MM.1S (cell line): Measurements from ENCODE around the gene BMP7.

ENCODE experiments used
- DNase-seq: peaks from one replicate; pipeline ENCODE4 v3.0.0-alpha.2; 2015
- H2AFZ ChIP-seq: fragments of 300-600 bp; sonication (generic); 2 replicates; pipeline ENCODE4 v1.6.0; 2016; ENCODE audit warnings: antibody characterized with exemption, low read length
- H3F3A ChIP-seq: fragments of 300-600 bp; sonication (generic); 2 replicates; pipeline ENCODE4 v1.6.1; 2016; ENCODE audit warnings: mild to moderate bottlenecking, antibody characterized with exemption, low read length, moderate library complexity, mixed read lengths; ENCODE audit not compliant: insufficient read depth
- H3K27ac ChIP-seq: fragments of 300-600 bp; sonication (generic); 2 replicates; pipeline ENCODE4 v1.5.1; 2016; ENCODE audit warnings: mild to moderate bottlenecking, low read length
- H3K27me3 ChIP-seq: fragments of 300-600 bp; sonication (generic); replicated peaks from 2 replicates; pipeline ENCODE4 v1.6.0; 2016; ENCODE audit warnings: low read length; ENCODE audit not compliant: insufficient read depth
- H3K36me3 ChIP-seq: fragments of 300-600 bp; sonication (generic); replicated peaks from 2 replicates; pipeline ENCODE4 v1.6.1; 2016; ENCODE audit warnings: mild to moderate bottlenecking, low read length, mixed read lengths; ENCODE audit not compliant: insufficient read depth
- H3K4me1 ChIP-seq: fragments of 300-600 bp; sonication (generic); 2 replicates; pipeline ENCODE4 v1.6.1; 2016; ENCODE audit warnings: low read length, mixed read lengths
- H3K4me2 ChIP-seq: fragments of 300-600 bp; sonication (generic); 2 replicates; pipeline ENCODE4 v1.6.0; 2016; ENCODE audit warnings: low read depth, low read length
- H3K4me3 ChIP-seq: fragments of 300-600 bp; sonication (generic); 2 replicates; pipeline ENCODE4 v1.5.1; 2016; ENCODE audit warnings: low read length, mixed read lengths
- H3K79me2 ChIP-seq: fragments of 300-600 bp; sonication (generic); 2 replicates; pipeline ENCODE4 v1.6.1; 2016; ENCODE audit warnings: mixed run types, low read length, mixed read lengths
- H3K9ac ChIP-seq: fragments of 300-600 bp; sonication (generic); 2 replicates; pipeline ENCODE4 v1.6.1; 2016; ENCODE audit warnings: low read length, mixed read lengths
- H3K9me2 ChIP-seq: fragments of 300-600 bp; sonication (generic); replicated peaks from 2 replicates; pipeline ENCODE4 v1.6.1; 2016; ENCODE audit warnings: mild to moderate bottlenecking, low read length, mixed read lengths; ENCODE audit not compliant: insufficient read depth
- H3K9me3 ChIP-seq: fragments of 300-600 bp; sonication (generic); replicated peaks from 2 replicates; pipeline ENCODE4 v1.6.1; 2016; ENCODE audit warnings: mild to moderate bottlenecking, low read length, mixed read lengths; ENCODE audit not compliant: insufficient read depth
- H4K20me1 ChIP-seq: fragments of 300-600 bp; sonication (generic); 2 replicates; pipeline ENCODE4 v1.6.1; 2016; ENCODE audit warnings: mild to moderate bottlenecking, low read length, moderate library complexity, mixed read lengths; ENCODE audit not compliant: insufficient read depth
- CTCF ChIP-seq: fragments of 300-600 bp; sonication (generic); IDR thresholded peaks from 2 replicates; pipeline ENCODE4 v1.5.1; 2016; ENCODE audit warnings: antibody characterized with exemption, low read length, mixed read lengths
- EZH2 ChIP-seq: fragments of 300-600 bp; sonication (generic); optimal IDR thresholded peaks from 2 replicates; pipeline ENCODE3; 2017; ENCODE audit warnings: low read depth, mild to moderate bottlenecking, antibody characterized with exemption, low read length, mixed read lengths
- EZH2phosphoT487 ChIP-seq: fragments of 300-600 bp; sonication (generic); IDR thresholded peaks from 2 replicates; pipeline ENCODE4 v1.6.1; 2018; ENCODE audit warnings: antibody characterized with exemption, low read length

BMP7 gene

GRCh38 chr20:57236813-57237584, 29.4 kb downstream of the BMP7 start:
- Histone ChIP-seq H3K36me3 (no peaks in the 10 kb centered on the region), H4K20me1 (no peaks in the 10 kb centered on the region), H3K9ac (no peak overlapping the region), H3K79me2 (no peaks in the 10 kb centered on the region), H3K9me2 (no peaks in the 10 kb centered on the region), H3K4me2 (no peak overlapping the region), H2AFZ (no peak overlapping the region), H3K4me1 (no peaks in the 10 kb centered on the region), H3K27ac (no peak overlapping the region), H3K4me3 (no peak overlapping the region), H3F3A (no peaks in the 10 kb centered on the region), H3K9me3 (no peaks in the 10 kb centered on the region), H3K27me3 (peaks cover 35% of the 10 kb centered on the region)
- no peak for DNase-seq
- TF ChIP-seq EZH2phosphoT487, result no peak
- no peak for TF ChIP-seq CTCF
- TF ChIP-seq EZH2, result no peak

GRCh38 chr20:57234556-57235251, 31.7 kb downstream of the BMP7 start:
- Histone ChIP-seq H3K9me2 (no peaks in the 10 kb centered on the region), H3K9me3 (no peaks in the 10 kb centered on the region), H2AFZ (no peak overlapping the region), H3K9ac (no peak overlapping the region), H3K36me3 (no peaks in the 10 kb centered on the region), H3K4me1 (no peaks in the 10 kb centered on the region), H3K4me3 (no peak overlapping the region), H3K27ac (no peak overlapping the region), H4K20me1 (no peaks in the 10 kb centered on the region), H3K4me2 (no peak overlapping the region), H3K27me3 (peaks cover 35% of the 10 kb centered on the region), H3K79me2 (no peaks in the 10 kb centered on the region), H3F3A (no peaks in the 10 kb centered on the region)
- no peak for DNase-seq
- no peak for TF ChIP-seq EZH2phosphoT487
- TF ChIP-seq EZH2, result no peak
- no peak for TF ChIP-seq CTCF

GRCh38 chr20:57231951-57232428, 34.5 kb downstream of the BMP7 start:
- H4K20me1 ChIP-seq, result no peaks in the 10 kb centered on the region
- H3K4me3 ChIP-seq, result no peak overlapping the region
- no peak overlapping the region for H2AFZ ChIP-seq
- no peak overlapping the region for H3K9ac ChIP-seq
- no peaks in the 10 kb centered on the region for H3K79me2 ChIP-seq
- no peak overlapping the region for H3K27ac ChIP-seq
- DNase-seq, result no peak
- no peaks in the 10 kb centered on the region for H3F3A ChIP-seq
- TF ChIP-seq CTCF, result no peak
- TF ChIP-seq EZH2, result no peak
- no peak for TF ChIP-seq EZH2phosphoT487
- H3K4me1 ChIP-seq, result no peaks in the 10 kb centered on the region
- H3K36me3 ChIP-seq, result no peaks in the 10 kb centered on the region
- H3K4me2 ChIP-seq, result no peak overlapping the region
- peaks cover 46% of the 10 kb centered on the region for H3K27me3 ChIP-seq
- no peaks in the 10 kb centered on the region for H3K9me2 ChIP-seq
- H3K9me3 ChIP-seq, result no peaks in the 10 kb centered on the region
